HG02678 (cell line): ENCODE results near the gene GPRIN3.

Source experiments
- ATAC-seq: cut with Tn5 transposase; IDR thresholded peaks from one replicate; pipeline ENCODE4 v1.9.1; 2021; ENCODE audit warnings: mild to moderate bottlenecking, moderate library complexity; ENCODE audit not compliant: unreplicated experiment

Gene GPRIN3

DNA sequence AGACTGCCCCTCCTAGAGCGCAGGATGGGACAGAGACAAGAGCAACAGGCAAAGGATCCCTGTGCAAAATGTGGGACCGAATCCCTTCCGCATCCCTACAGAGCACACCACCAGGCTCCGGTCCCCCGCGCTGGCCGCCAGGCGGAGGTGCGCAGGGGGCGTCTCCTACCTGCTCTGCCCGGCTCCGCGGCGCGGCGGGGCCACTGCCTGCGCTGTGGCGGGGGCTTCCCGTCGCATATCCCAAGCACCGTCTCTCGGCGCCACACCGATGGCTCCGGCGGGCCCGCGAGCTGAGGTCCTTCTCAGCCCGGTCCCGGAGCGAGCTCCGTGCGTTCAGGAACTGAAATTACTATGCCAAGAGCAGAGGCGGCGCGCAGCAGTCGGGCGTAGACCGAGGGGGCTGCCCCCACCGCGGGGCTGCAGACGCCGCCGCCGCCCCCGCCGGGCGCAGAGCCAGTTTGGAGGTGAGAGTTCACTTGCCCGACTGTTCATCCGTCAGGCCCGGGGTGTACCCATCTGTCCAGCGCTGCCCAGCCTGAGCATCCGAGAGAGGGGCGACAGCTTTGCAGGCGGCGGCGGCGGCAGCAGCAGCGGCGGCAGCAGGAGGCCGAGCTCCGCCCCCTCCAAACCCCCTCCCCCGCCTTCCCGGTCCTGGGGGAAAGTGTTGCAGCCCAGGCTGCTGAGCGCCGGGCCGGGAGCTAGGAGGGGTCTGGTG, at the start of gene GPRIN3:
GPRIN3 (minus strand) TSS at position 355 of the 715 bp plus-strand sequence. CDS start 57,690 bp downstream, outside the sequence.
- peak; percentile 80 for ATAC-seq

- ATAC-seq = no peak
These were observed 49.7 kb upstream of the GPRIN3 start for GRCh38 chr4:89357340-89357739.

DNA sequence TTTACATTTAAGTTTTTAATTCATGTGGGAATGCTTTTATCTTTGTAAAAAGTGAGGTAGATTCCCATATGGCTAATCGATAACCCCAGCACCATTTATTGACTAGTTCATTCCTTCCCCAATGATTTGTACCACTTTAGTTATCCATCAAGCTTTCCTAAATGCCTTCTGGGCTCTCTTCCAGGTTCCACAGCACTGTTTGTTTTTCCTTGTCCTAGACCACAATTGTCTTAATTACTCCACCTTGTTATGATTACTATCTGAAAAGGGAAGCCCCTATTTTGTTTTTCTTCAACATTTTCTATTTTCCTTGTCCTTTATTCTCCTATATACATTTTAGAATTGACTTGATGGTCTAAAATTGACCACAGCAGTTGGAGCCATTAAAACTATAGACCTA, 48.5 kb upstream of the GPRIN3 start:
- ATAC-seq = no peak

DNA sequence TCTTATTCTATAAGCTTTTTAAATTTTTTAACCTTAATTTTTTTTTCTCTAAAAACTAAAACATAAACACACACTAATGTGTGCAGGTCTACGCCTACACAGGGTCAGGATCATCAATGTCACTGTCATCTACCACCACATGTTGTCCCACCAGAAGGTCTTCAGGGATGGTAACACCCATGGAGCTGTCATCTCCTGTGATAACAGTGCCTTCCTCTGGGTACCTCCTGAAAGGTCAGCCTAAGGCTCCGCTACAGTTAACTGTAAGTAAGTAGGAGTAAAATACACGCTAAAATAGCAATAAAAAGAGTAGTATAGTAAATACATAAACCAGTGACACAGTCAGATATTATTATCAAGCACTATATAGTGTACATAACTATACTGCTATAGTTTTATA, 45.9 kb upstream of the GPRIN3 start:
- no peak for ATAC-seq

- no peak for ATAC-seq
These were observed 44.9 kb upstream of the GPRIN3 start for GRCh38 chr4:89352541-89352940.

- ATAC-seq = no peak
These were observed 43.6 kb upstream of the GPRIN3 start for GRCh38 chr4:89351201-89351600.

DNA sequence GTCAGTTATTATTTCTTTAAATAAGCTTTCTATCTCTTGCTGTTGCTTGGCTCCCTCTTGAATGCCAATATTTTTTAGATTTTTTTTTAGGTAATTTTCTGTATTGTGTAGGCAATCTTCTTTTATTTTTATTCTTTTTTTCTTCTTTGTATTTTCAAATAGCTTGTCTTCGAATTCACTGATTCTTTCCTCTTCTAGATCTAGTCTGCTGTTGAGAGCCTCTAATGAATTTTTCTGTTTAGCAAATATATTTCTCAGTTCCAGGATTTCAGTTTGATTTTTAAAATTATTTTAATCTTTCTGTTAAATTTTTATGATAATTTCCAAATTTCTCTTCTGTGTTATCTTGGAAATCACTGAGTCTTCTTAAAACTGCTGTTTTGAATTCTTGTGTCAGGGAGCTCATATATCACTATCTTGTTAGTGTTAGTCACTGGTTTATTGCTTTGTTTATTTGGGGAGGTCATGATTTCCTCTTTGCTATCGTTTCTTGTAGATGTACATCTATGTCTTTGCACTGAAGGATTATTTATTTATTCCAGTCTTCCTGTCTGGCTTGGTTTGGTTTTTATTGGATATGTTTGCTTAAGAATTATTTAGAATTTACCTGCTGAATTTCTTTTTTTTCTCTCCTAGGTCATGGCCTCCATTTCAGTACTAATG, 39.9 kb upstream of the GPRIN3 start:
- ATAC-seq = no peak

DNA sequence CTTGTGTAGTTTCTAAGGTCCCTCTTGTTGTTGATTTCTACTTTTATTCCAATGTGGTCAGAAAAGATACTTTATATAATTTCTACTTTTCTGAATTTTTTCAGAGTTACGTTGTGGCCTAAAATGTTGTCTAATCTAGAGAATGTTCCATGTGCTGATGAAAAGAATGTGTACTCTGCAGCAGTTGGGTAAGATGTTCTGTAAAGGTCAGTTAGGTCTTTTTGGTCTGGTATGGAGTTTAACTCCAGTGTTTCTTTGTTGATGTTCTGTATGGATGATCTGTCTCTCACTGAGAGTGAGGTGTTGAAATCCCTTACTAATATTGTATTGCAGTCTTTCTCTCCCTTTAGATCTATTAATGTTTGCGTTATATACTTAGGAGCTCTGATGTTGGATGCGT, 37.0 kb upstream of the GPRIN3 start:
- ATAC-seq = no peak

DNA sequence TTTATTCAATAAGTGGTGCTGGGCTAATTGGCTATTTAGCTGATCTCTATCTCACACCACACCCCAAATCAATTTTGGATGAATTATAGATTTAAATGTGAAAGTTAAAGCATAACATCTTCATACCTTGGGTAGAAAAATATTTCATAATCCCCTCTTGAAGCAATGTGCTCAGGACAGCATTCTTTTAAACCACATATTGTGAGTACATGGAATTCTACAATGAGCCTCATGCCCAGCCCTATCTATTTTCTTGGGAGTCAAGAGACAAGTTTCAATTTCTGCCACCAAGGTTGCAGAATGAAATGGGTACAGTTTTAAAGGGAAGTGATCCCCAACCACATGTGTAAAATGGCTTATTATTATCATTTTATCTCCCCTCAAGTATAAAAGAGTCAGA, 30.6 kb upstream of the GPRIN3 start:
- ATAC-seq = no peak

DNA sequence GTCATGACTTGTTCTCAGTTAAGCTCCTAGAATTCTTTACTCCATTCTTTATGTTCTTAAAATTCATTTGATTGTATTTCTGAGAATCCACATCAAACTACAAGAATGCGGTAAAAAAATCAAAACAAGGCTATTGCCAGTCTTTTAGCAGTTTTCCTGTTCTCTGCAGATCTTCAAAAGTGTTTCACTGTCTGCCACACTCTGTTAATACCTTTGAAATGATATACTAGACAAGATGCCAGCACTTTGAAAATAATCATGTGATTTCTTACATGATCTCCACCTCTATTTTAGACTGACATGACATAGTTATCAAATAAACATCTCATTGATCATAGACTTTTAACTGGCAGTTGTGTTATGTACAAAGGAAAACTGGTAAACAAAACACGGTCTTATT, 30.1 kb upstream of the GPRIN3 start:
- ATAC-seq = no peak

- ATAC-seq = no peak
These were observed 29.3 kb upstream of the GPRIN3 start for GRCh38 chr4:89336818-89337420.

DNA sequence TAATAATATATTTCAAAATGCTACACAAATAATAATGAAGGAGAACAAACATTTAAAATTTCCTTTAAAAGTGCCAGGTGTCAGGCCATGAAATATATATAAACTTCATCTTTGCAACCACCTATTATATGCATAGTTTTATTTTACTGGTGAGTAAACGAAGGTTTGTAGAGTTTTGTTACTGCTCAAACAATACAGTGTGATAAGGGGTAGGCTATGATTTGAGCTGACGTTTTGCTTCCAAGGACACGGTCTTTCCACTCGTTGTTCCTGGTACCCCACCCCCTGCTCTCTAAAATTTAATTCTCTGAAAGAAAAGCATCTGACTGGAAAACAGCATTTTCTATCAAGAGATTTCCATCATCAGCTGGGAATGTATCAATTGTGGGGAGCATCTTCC, 27.2 kb upstream of the GPRIN3 start:
- no peak for ATAC-seq

DNA sequence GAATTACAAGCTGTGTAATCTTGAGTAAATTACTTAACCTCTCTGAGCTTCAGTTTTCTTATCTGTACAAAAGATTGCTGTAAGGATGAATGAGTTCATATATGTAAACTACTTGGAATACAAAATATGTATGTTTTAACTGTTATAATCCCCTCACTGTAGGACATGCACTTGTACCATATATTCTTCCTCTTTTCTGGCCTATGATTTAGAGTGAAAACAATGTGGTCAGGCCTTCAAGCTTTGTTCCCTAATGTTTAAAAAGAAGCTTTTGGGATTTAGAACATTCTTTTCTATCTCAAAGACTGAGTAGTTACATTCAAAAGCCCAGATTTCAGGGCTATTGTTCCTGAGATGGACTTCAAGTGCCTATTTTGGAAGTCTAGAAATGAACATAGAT, 26.7 kb upstream of the GPRIN3 start:
- ATAC-seq = no peak

DNA sequence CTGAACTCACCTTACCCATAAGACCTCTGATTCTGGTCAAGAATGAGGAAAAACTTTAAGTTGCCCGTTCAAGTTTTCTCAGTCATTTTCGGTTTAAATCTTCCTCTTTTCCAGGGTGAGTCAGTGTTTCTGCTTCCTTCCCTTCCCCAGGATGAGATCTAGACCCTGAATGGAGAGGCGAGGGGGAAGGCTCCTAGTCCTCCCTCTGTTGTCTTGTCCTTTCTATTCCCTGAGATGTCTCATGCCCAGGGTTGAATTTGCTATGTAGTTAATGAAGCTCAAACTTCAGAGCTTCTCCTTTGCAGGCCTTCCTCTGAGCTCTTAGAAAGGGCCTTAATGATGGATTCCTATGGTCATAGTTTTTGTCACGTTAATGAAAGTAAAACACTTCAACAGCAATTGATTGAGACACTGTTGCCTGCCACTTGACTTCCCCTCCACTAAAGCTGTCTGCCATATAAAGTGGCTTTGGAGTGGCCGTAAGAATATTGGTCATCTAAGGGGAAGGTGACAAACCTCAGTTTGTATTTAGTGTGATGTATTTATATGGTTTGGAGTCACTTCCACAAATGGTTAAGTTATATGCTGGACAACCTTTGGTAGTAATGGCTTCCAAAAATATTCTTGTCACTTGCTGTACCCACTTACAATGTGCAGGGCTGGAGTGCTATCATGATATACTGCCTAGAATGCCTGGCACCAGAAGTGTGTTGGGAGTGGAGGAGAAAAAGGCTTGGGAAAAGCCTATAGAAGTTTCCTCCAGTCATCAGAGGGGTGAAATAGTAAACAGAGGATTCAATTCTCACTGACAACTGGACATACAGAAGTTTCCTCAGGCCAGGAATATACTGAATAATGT, 24.3 kb upstream of the GPRIN3 start:
- no peak for ATAC-seq

- ATAC-seq = no peak
These were observed 23.6 kb upstream of the GPRIN3 start for GRCh38 chr4:89331197-89331596.

DNA sequence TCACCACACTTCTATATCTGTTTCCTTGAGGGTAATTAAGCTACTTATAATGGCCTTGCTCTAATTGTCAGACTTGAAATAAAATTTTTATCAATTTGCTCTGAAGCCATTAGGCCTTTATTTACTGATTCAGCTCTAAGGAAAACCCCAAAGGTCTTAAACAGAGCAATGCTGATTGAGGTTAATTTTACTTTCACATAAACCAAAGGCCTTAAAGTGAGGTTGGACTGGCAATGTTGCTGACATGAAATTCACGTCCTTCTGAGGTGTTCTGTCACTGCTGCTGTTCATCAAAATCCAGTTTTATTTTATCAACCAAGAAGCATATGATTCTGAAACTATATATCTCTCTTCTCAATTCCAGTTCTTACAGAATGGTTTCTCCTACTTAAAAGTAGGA, 21.7 kb upstream of the GPRIN3 start:
- ATAC-seq = no peak

DNA sequence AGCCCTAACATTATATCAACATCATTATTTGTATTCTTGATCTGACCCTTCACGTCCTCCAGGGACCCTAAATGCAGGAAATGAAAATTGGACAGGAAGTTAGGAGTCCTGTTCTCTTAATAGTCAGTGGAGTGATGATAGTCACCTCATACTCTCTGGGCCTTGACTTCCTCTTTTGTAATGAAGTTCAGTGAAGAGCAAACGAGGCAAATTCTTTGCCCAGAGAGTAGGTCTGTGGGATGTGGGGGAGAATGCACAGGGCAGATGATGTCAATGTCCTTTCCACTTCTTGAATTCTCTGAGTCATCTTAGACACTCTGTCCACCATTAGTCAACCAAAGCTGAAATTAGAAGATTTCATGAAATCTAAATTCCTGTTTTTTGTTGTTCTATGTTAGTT, 17.1 kb upstream of the GPRIN3 start:
- ATAC-seq = peak; percentile 70

- ATAC-seq = no peak
These were observed 15.1 kb upstream of the GPRIN3 start for GRCh38 chr4:89322671-89323070.

DNA sequence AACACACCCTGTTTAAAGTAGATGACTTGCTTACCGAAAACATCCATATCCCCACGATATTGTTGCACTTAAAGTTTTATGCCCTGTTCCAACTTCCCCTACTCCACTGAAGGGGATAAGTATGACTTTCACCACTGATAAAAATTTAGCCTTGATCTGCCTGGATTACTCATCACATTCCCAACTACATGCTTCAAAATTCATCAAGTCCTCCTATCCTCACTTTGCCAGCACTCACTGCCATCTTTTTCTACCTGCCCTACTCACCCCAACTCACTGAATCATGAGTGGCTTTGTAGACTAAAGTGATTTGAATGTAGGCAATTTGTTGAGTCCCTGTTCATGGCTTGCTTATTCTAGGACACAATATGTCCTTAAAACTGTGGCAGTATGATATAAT, 12.2 kb upstream of the GPRIN3 start:
- ATAC-seq = no peak

DNA sequence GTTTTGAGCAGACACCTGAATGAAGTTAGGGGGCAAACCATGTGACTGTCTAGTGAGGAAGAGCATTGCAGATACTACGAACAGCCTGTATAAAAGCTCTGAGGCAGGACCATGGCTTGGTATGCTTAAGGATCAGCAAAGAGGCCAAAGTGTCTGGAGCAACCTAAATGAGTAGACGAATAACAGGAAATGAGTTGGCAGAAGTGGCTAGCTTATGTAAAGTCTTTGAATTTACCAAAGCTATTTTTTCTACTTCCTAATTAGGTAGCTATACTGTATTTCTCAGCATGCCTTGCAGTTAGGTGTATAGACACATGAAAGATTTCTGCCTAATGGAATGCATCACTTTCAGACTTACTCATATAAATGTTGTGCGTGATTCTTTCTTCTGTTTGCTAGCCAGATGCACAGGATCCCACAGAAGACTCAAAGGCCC, 9.3 kb upstream of the GPRIN3 start:
- ATAC-seq = no peak

DNA sequence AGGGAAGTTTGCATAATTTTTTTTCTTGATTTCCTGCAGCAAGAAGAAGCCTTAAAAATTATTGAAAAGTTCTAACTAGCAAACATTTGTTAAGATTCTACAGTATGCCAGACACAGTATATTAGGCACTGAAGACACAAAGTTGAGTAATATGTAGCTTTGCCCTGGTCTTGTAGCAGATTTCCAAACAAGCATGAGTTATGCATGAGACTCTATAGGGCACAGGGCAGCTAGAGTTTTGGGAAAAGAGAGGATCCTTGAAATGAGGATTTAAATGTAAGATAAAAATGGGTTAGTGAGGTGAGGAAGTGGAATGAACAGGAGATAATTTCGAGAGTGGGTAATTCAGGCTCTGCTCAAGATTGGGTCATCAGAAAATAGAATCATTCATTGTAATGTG, 8.6 kb upstream of the GPRIN3 start:
- ATAC-seq = no peak
